Medulla oblongata (tissue), 1 donor: ENCODE results near the gene TRPM7.
"Not testable (repeated sequence)": the region's sequence is repeated elsewhere in the genome, so short reads cannot be mapped to it uniquely, and the experiment has no call there.

Experiments
- DNase-seq: peaks from one replicate; pipeline ENCODE4 v3.0.0-alpha.2; 2015; ENCODE audit errors: extremely low spot score

TRPM7 gene

GRCh38 chr15:50576166-50576565 lies 110.4 kb downstream of the TRPM7 start:
- DNase-seq = no peak

GRCh38 chr15:50573842-50574241 lies 112.8 kb downstream of the TRPM7 start:
- DNase-seq = not testable (repeated sequence)

- DNase-seq = no peak
Measured at GRCh38 chr15:50563756-50564155, 122.8 kb downstream of the TRPM7 start.

GRCh38 chr15:50562735-50563640 lies 123.6 kb downstream of the TRPM7 start:
- no peak for DNase-seq

GRCh38 chr15:50558012-50558411 lies 128.6 kb downstream of the TRPM7 start:
- no peak for DNase-seq

GRCh38 chr15:50556642-50557371 lies 129.8 kb downstream of the TRPM7 start:
- no peak for DNase-seq

GRCh38 chr15:50552238-50552637 lies 134.4 kb downstream of the TRPM7 start:
- DNase-seq = no peak

- DNase-seq = no peak
Measured at GRCh38 chr15:50549326-50549725, 137.3 kb downstream of the TRPM7 start.

- DNase-seq = no peak
Measured at GRCh38 chr15:50546566-50546965, 140.0 kb downstream of the TRPM7 start, which contains the start of gene USP50. USP50 (minus strand) TSS chr15:50546666; CDS start chr15:50546525, 141 bp downstream.

- no peak for DNase-seq
Measured at GRCh38 chr15:50544368-50544767, 142.2 kb downstream of the TRPM7 start.

- DNase-seq = no peak
Measured at GRCh38 chr15:50543556-50543955, 143.0 kb downstream of the TRPM7 start.

- DNase-seq = no peak
Measured at GRCh38 chr15:50542887-50543210, 143.7 kb downstream of the TRPM7 start.

GRCh38 chr15:50531766-50532165 lies 154.8 kb downstream of the TRPM7 start:
- DNase-seq = no peak

GRCh38 chr15:50531163-50531562 lies 155.4 kb downstream of the TRPM7 start:
- DNase-seq = no peak

GRCh38 chr15:50523851-50524251 lies 162.7 kb downstream of the TRPM7 start:
- no peak for DNase-seq

- DNase-seq = no peak
Measured at GRCh38 chr15:50519740-50520425, 166.7 kb downstream of the TRPM7 start.

- DNase-seq = no peak
Measured at GRCh38 chr15:50513001-50513400, 173.6 kb downstream of the TRPM7 start.
